Stomach smooth muscle (tissue), 2 donors: ENCODE measurements around the gene MTIF3.
A peak's percentile ranks its signal among the peaks of the same experiment; 100 is the strongest.

Source experiments
- H3K27ac ChIP-seq: one replicate; pipeline ENCODE4 v1.7.0; 2013; ENCODE audit warnings: mild to moderate bottlenecking, low read length, inconsistent platforms
- H3K27me3 ChIP-seq, 2 donors: one replicate each; pipeline ENCODE4 v1.7.0; 2013; ENCODE audit warnings: low read length in 2 of 2; ENCODE audit not compliant: insufficient read depth in 2 of 2, control insufficient read depth in 1 of 2
- H3K36me3 ChIP-seq, 2 donors: one replicate each; pipeline ENCODE4 v1.7.0; 2013; ENCODE audit warnings: low read length in 2 of 2; ENCODE audit not compliant: control insufficient read depth in 2 of 2, insufficient read depth in 2 of 2
- H3K4me1 ChIP-seq: one replicate; pipeline ENCODE4 v1.7.0; 2013; ENCODE audit warnings: low read length; ENCODE audit not compliant: control insufficient read depth, insufficient read depth
- H3K4me3 ChIP-seq, 2 donors: one replicate each; pipeline ENCODE4 v1.7.0; 2013; ENCODE audit warnings: low read length in 2 of 2
- H3K9ac ChIP-seq, 2 donors: one replicate each; pipeline ENCODE4 v1.7.0; 2013; ENCODE audit warnings: low read length in 2 of 2, mild to moderate bottlenecking in 1 of 2
- H3K9me3 ChIP-seq, 2 donors: one replicate each; pipeline ENCODE4 v1.7.0; 2013; ENCODE audit warnings: low read length in 2 of 2; ENCODE audit not compliant: control insufficient read depth in 2 of 2
- donor health status: healthy.
- donor health status: Pancreatic carcinoma.

MTIF3 gene

DNA sequence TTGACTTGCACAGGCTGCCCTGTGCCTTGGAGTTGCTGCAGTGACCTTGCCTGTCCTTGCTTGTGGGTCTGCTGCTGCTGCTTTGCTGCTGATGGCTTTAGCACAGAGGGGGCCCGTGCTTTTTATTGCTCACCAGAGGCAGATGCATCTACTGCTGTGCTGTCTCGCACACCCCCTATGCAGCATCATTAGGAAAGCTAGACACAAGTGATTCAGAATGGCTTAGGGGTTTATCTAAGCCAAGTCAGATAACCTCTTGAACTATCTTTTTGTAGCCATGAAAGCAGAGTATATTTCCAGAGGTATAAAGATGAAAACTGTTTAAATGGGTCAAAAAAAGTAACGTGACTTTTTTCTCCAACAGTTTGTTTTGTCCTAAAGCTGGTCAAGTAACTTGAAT is 18.2 kb downstream of the MTIF3 start:
- peaks cover 59% of the 10 kb centered on the region in 2 donors for H3K36me3 ChIP-seq

DNA sequence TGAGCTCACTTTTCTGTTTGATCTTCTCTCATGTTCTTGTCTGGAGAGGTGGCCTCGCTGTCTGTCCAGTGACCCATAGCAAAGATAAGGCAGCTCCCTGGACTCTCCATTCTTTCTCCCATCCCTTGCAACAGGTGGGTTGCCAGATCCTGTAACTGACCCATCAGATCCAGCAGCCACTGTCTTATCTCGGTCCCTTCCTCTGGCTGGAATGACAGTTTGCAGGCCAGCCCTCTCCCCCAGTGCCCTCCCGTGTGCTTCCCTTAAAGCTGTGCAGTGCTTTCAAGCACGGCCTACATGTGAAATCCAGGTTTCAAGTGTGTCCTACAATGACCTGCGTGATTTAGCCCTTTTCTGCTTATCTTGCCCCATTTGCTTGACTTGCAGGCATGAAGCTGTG is 22.2 kb downstream of the MTIF3 start:
- no peaks in the 10 kb centered on the region for H3K9me3 ChIP-seq
- H3K4me3 ChIP-seq: no peak overlapping the region
- no peak overlapping the region for H3K9ac ChIP-seq
- no peak overlapping the region for H3K27ac ChIP-seq
- peaks cover 31% of the 10 kb centered on the region for H3K4me1 ChIP-seq
- peaks cover 28 to 35% of the 10 kb centered on the region in 2 donors for H3K36me3 ChIP-seq
- no peaks in the 10 kb centered on the region for H3K27me3 ChIP-seq

More for the DNA sequence above, 18.2 kb downstream of the MTIF3 start:
- Histone ChIP-seq H3K4me1 (peaks cover 5% of the 10 kb centered on the region), H3K4me3 (no peak overlapping the region), H3K27me3 (no peaks in the 10 kb centered on the region), H3K9ac (no peak overlapping the region), H3K9me3 (no peaks in the 10 kb centered on the region), H3K27ac (no peak overlapping the region)

DNA sequence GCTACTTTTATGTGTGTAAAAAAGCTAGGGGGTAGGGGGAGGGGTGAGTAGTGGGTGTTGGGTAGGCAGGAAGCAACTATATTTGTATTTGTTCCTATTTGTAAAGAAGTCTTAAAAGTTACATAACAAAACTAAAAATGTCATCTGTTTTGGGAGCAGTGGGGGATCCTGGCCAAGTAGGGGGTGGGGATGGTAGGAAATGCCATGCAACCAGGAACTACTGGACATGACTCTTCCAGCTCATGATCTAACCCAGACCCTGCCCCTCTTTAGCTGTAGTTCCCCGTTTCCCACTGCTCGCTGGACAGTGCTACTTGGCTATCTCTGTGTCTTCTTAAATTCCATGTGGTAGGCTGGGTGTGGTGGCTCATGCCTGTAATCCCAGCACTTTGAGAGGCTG is 22.7 kb downstream of the MTIF3 start:
- peaks cover 24 to 31% of the 10 kb centered on the region in 2 donors for H3K36me3 ChIP-seq
- H3K9ac ChIP-seq: peak overlapping the region in 1 of 2 donors; percentile 14
- no peak overlapping the region for H3K4me3 ChIP-seq
- no peaks in the 10 kb centered on the region for H3K9me3 ChIP-seq
- no peak overlapping the region for H3K27ac ChIP-seq
- H3K27me3 ChIP-seq: no peaks in the 10 kb centered on the region
- H3K4me1 ChIP-seq: peaks cover 31% of the 10 kb centered on the region

DNA sequence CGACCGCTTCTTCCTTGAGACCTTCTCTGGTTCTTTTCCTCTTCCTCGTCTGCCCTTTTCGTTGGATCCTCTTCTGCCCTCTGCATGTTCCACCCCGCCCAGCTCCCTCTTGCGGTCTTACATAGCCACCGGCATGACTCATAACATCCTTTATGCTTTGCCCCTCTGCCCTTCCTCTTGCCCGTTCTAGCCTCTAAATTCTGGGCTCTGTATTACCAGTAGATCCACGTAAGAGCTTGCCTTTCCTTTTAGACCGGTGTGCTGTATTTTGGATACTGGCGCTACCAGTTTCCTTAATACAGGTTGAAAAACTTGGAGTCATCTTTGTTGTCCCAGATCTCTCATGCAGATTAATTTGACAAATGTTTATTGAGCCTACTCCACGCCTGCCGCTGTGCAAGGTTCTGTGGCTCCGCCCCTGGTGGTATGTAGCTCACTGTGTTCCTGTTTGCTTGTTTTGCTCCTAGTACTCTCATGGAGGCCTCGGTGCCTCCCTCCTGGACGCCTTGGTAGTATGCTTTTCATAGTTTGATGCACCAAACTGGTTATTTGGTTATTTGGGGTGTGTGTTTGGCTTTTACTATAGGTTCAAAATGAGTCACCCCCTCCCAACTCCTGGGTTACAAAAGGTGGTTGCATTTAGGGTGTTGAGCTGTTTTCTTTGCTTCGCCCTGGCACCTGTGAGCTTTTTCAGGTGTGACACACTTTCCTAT is 24.3 kb downstream of the MTIF3 start:
- no peaks in the 10 kb centered on the region for H3K9me3 ChIP-seq
- H3K27ac ChIP-seq: peak overlapping the region; percentile 69
- peak overlapping the region; percentile 90 to 94 for H3K4me3 ChIP-seq
- peaks cover 15 to 16% of the 10 kb centered on the region in 2 donors for H3K36me3 ChIP-seq
- H3K9ac ChIP-seq: peak overlapping the region; percentile 81 to 84
- no peaks in the 10 kb centered on the region for H3K27me3 ChIP-seq
- peaks cover 31% of the 10 kb centered on the region for H3K4me1 ChIP-seq

DNA sequence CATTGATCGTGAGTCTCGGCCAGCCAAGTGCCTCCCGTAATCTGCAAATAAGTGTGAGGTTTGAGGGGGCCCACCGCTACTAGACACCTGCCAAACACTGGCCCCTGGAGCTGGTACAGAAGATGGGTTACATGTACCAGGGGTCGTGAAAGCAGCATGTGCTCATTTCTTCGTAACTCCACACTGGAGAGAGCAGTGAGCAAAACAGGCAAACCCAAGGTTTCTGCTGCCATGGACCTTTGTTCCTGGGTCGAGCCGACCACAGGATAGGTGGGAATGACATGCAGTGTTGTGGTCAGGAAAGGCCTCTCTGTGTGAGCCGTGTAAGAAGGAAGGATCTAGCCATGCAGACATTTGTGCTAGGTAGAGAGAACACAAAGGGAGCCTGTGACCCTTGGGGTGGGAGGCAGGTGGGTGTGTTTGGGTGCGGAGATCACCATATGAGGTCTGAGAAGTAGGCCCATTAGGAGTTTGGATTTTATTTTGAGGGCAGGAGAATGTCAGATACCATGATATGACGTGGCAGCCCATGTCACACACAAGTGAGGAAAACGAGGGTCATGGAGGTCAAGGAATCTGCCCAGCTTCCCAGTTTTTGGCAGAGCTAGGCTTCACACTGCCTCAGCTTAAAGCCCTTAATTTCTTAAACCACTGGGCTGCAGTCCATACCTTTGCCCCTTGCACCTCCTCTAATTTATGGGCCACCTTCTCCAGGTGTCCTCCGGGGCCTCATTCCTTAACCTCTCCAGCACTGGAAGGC is 25.0 kb downstream of the MTIF3 start:
- Histone ChIP-seq H3K27ac (peak overlapping the region; percentile 69), H3K36me3 (peaks cover 11 to 13% of the 10 kb centered on the region in 2 donors), H3K9ac (peak overlapping the region; percentile 81 to 84), H3K4me1 (peaks cover 31% of the 10 kb centered on the region), H3K9me3 (no peaks in the 10 kb centered on the region), H3K4me3 (peak overlapping the region; percentile 90 to 94), H3K27me3 (no peaks in the 10 kb centered on the region)

DNA sequence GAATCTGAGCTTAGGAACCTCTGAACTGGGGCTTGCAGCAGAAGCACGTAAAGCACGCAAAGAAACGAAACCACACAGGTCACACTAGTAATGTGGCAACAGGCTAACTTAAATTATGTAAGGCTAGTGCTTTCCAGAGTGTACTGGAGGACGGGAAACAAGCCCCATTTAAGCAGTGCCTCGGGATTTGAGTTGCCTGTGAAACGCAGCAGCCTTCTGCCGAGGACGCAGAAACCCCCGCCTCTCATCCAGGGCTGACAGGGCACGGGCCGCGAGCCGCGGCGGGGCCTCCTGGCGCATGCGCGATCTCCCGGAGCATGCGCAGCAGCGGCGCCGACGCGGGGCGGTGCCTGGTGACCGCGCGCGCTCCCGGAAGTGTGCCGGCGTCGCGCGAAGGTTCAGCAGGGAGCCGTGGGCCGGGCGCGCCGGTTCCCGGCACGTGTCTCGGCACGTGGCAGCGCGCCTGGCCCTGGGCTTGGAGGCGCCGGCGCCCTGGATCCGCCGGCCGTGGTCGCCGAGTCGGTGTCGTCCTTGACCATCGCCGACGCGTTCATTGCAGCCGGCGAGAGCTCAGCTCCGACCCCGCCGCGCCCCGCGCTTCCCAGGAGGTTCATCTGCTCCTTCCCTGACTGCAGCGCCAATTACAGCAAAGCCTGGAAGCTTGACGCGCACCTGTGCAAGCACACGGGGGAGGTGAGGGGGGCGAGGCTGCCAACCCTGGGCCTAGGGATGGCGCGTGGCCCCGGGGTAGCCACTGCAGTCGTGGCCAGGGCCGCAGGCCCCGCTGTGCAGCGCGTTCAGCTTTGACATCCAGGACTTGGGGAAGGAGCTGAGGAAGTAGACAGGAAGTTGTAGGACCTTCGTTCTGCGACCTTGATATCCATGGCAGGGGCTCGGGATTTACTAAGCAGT is 25.9 kb downstream of the MTIF3 start, which contains the start of gene GTF3A:
Gene GTF3A, plus strand, starts transcription at position 374 of the 912 bp plus-strand sequence.
- Histone ChIP-seq H3K27me3 (no peaks in the 10 kb centered on the region), H3K4me3 (peak within 1 kb of the TSS; percentile 90 to 94), H3K9ac (peak within 1 kb of the TSS; percentile 81 to 97), H3K27ac (peak within 1 kb of the TSS; percentile 87), H3K9me3 (no peaks in the 10 kb centered on the region), H3K4me1 (peaks cover 31% of the 10 kb centered on the region), H3K36me3 (peaks cover 11 to 12% of the 10 kb centered on the region in 2 donors)

DNA sequence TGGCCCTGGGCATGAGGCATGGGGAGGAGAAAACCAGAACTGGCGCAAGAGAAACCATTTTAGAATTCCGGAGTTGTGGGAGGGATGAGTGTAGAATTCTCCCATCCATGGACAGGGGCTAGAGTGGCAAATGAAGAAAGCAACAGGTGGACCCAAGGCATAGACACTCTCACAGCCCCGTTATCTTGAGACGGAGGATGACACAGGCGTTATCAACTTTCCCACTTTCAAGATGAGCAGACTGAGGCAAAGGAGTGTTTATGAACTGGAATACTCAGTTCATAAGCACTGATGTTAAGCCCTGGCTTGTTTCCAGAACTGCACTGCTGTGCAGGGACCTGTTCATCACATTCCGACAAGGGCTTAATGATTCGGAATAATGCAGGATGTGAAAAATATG is 27.0 kb downstream of the MTIF3 start:
- no peaks in the 10 kb centered on the region for H3K9me3 ChIP-seq
- peak overlapping the region in 1 of 2 donors; percentile 94 for H3K4me3 ChIP-seq
- H3K9ac ChIP-seq: no peak overlapping the region
- peaks cover 4% of the 10 kb centered on the region in 2 donors for H3K36me3 ChIP-seq
- H3K4me1 ChIP-seq: peaks cover 31% of the 10 kb centered on the region
- no peaks in the 10 kb centered on the region for H3K27me3 ChIP-seq
- no peak overlapping the region for H3K27ac ChIP-seq

DNA sequence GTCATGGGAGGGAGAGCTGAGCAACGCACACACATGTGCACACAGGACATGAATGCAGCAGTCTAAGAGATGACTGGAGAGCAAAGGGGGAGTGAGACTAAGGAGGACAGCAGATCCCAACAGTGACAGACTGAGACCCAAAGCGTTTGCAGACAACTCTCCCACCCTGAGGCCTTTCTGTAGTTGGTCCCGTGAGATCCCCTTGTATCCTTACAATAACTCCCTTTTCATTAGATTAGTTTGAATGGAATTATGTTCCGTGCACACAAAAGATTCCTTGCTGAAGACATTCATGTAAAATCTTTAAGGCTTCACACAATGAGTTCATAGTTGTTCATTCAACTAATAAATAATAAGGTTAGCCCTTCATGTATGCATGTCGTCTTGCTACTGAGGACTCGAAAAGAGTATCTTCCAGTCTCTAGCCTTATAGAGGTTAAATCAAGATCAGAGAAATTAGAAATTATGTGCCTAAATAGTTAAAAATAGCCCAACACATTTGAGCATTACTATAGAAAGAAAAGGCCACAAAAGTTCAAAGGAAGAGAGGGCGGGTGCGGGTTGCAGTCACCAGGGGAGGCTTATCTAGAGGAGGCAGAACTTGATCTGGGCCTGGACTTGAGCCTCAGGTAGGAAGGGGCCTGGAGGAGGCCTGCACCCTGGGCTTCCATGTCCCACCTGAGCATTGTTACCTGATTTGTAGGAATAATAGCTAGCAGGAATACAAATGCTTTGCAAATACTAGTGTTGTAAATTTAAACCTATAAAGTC is 29.1 kb downstream of the MTIF3 start:
- H3K27ac ChIP-seq: no peak overlapping the region
- H3K4me1 ChIP-seq: peaks cover 22% of the 10 kb centered on the region
- no peaks in the 10 kb centered on the region for H3K9me3 ChIP-seq
- H3K4me3 ChIP-seq: no peak overlapping the region
- no peak overlapping the region for H3K9ac ChIP-seq
- H3K27me3 ChIP-seq: peaks cover 0 to 3% of the 10 kb centered on the region in 2 donors
- no peaks in the 10 kb centered on the region for H3K36me3 ChIP-seq

DNA sequence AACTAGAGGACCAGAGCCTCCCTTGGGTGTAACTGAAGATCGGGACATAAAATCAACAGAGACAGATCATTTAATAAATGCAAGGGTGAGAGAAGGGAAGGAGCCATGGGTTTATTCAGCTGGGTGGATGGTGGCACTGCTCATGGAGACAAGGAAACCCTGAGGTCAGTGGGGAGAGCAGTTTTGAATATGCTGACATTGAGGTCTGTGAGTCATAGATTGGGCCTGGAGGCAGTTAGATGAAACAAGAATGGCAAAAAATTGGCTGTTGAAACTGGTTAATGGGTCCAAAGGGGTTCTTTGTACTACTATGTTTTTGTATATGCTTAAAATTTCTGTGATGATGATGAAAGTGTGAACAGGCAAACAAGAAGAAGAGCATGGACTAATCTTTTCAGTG is 31.0 kb downstream of the MTIF3 start:
- no peaks in the 10 kb centered on the region for H3K36me3 ChIP-seq
- H3K9ac ChIP-seq: no peak overlapping the region
- H3K27me3 ChIP-seq: peaks cover 0 to 3% of the 10 kb centered on the region in 2 donors
- H3K4me3 ChIP-seq: no peak overlapping the region
- peaks cover 5% of the 10 kb centered on the region for H3K4me1 ChIP-seq
- H3K27ac ChIP-seq: no peak overlapping the region
- no peaks in the 10 kb centered on the region for H3K9me3 ChIP-seq

DNA sequence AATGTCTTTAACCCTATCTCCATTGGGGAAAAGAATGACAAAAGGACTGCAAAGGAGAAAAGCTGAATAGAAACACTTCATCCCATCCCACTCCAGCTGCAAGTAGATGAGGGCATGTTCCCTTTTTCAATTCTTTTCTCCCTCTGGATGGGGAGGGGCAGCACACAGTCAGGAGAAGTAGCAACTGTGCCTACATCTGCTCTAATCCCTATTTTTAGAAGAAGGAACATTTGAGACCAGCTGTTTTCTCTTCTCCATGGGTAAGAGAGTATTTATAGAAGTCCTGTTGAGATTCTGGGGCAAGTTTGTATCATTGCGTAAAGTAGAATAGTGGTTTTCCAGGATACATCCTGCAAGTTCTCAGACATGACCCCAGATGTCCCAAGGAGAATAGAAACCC is 35.2 kb downstream of the MTIF3 start:
- no peak overlapping the region for H3K27ac ChIP-seq
- H3K9ac ChIP-seq: no peak overlapping the region
- no peaks in the 10 kb centered on the region for H3K9me3 ChIP-seq

More for the DNA sequence above, 35.2 kb downstream of the MTIF3 start:
- no peak overlapping the region for H3K4me3 ChIP-seq
- peaks cover 0 to 3% of the 10 kb centered on the region in 2 donors for H3K27me3 ChIP-seq
- no peaks in the 10 kb centered on the region for H3K4me1 ChIP-seq
- H3K36me3 ChIP-seq: no peaks in the 10 kb centered on the region
